ENCODE data around the gene CNKSR1. TPM values are rescaled to one million over a fixed set of nuclear protein-coding genes. Genes with fewer than 3 reads are reported as not detected.

The CNKSR1 gene
- total and polyA plus RNA-seq, 2 donors (not counting 1 experiment from before 2014, with no cell fraction given): not detected

DNA sequence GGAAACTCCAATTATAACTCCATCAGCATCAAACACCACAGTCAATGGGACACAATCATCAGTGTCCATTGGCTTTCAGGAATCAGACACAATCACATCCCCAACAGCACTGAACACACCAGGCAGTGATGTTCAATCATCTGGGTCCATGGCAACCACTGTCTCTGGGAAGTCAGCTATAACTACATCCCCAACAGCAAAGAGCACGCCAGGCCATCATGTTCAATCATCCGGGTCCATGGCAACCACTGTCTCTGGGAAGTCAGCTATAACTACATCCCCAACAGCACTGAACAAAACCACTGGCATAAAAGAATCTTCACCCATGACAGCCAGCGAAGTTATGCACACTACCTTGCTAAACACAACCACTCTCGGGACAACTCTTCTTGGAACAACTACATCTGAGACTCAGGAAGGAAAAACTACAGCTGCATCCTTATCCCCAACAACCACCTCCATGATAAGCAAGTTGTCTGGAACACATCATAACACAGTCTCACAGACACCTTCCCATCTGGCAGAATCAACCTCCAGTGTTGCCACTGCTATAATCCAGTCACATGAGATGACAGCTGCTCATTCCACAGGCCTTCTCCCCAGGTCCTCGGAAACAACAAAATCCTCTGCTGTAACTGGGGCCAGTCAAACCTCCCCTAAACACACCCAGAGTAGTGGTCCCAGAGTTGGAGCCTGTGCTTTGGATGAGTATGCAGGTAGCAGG is 33.0 kb downstream of the CNKSR1 start:
- Histone ChIP-seq H3K36me3 (ENCODE audit: control insufficient read depth, insufficient read depth, low read length) (no peaks in the 10 kb centered on the region), H2AFZ (ENCODE audit: low read length) (no peak overlapping the region), H3K4me3 (replicated peaks in 1 of 4; ENCODE audit: control extremely low read depth in 1 of 4, insufficient read depth in 1 of 4, low read depth in 3 of 4, low read length in 4 of 4) (no peak overlapping the region), H3K4me1 (ENCODE audit: control insufficient read depth, extremely low read depth, insufficient read depth, low read length) (no peaks in the 10 kb centered on the region), H3K27me3 (ENCODE audit: control insufficient read depth, insufficient read depth, low read length) (peaks cover 8% of the 10 kb centered on the region), H3K4me2 (ENCODE audit: extremely low read depth, insufficient read depth, low read length) (no peak overlapping the region), H3K9ac (ENCODE audit: insufficient read depth, low read length) (no peak overlapping the region), H3K79me2 (ENCODE audit: control insufficient read depth, insufficient read depth, low read length) (no peaks in the 10 kb centered on the region), H3K27ac (ENCODE audit: insufficient read depth, low read length) (no peak overlapping the region), H4K20me1 (ENCODE audit: control insufficient read depth, extremely low read depth, insufficient read depth, low read length) (no peaks in the 10 kb centered on the region), H3K9me3 (ENCODE audit: control insufficient read depth, insufficient read depth, low read depth, low read length) (no peaks in the 10 kb centered on the region)
- DNase-seq (ENCODE audit: low read depth in 2 of 2): no peak
- TF ChIP-seq, protein P1, sequence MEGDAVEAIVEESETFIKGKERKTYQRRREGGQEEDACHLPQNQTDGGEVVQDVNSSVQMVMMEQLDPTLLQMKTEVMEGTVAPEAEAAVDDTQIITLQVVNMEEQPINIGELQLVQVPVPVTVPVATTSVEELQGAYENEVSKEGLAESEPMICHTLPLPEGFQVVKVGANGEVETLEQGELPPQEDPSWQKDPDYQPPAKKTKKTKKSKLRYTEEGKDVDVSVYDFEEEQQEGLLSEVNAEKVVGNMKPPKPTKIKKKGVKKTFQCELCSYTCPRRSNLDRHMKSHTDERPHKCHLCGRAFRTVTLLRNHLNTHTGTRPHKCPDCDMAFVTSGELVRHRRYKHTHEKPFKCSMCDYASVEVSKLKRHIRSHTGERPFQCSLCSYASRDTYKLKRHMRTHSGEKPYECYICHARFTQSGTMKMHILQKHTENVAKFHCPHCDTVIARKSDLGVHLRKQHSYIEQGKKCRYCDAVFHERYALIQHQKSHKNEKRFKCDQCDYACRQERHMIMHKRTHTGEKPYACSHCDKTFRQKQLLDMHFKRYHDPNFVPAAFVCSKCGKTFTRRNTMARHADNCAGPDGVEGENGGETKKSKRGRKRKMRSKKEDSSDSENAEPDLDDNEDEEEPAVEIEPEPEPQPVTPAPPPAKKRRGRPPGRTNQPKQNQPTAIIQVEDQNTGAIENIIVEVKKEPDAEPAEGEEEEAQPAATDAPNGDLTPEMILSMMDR (conservative IDR thresholded peaks at IDR 0.05 in 1 of 2, IDR thresholded peaks at IDR 0.05 in 1 of 2; ENCODE audit: low read depth in 1 of 2, low read length in 2 of 2): no peak
- no peak for TF ChIP-seq EZH2 (IDR thresholded peaks at IDR 0.05; ENCODE audit: low read length, missing control alignments)

DNA sequence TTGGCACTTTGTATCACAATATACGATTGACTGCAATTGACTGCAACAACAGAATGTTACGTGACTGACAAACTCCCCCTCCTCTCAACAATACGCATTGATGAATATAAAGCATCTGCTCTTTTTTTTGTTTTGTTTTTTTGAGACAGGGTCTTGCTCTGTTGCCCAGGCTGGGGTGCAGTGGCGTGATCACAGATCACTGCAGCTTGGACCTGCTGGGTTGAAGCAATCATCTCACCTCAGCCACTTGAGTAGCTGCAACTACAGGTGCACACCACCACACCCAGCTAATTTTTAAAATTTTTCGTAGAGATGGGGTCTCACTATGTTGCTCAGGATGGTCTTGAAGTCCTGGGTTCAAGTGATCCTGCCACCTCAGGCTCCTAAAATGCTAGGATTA is 35.4 kb downstream of the CNKSR1 start:
- Histone ChIP-seq H3K79me2 (ENCODE audit: control insufficient read depth, insufficient read depth, low read length) (no peaks in the 10 kb centered on the region), H3K27ac (ENCODE audit: insufficient read depth, low read length) (no peak overlapping the region), H3K4me2 (ENCODE audit: extremely low read depth, insufficient read depth, low read length) (no peak overlapping the region), H2AFZ (ENCODE audit: low read length) (no peak overlapping the region), H3K27me3 (ENCODE audit: control insufficient read depth, insufficient read depth, low read length) (peaks cover 15% of the 10 kb centered on the region), H3K9me3 (ENCODE audit: control insufficient read depth, insufficient read depth, low read depth, low read length) (no peaks in the 10 kb centered on the region), H3K4me3 (replicated peaks in 1 of 4; ENCODE audit: control extremely low read depth in 1 of 4, insufficient read depth in 1 of 4, low read depth in 3 of 4, low read length in 4 of 4) (no peak overlapping the region), H4K20me1 (ENCODE audit: control insufficient read depth, extremely low read depth, insufficient read depth, low read length) (no peaks in the 10 kb centered on the region), H3K36me3 (ENCODE audit: control insufficient read depth, insufficient read depth, low read length) (no peaks in the 10 kb centered on the region), H3K4me1 (ENCODE audit: control insufficient read depth, extremely low read depth, insufficient read depth, low read length) (no peaks in the 10 kb centered on the region), H3K9ac (ENCODE audit: insufficient read depth, low read length) (no peak overlapping the region)
- TF ChIP-seq EZH2 (IDR thresholded peaks at IDR 0.05; ENCODE audit: low read length, missing control alignments): no peak
- TF ChIP-seq, protein P1 (conservative IDR thresholded peaks at IDR 0.05 in 1 of 2, IDR thresholded peaks at IDR 0.05 in 1 of 2; ENCODE audit: low read depth in 1 of 2, low read length in 2 of 2): no peak
- no peak for DNase-seq (ENCODE audit: low read depth in 2 of 2)

DNA sequence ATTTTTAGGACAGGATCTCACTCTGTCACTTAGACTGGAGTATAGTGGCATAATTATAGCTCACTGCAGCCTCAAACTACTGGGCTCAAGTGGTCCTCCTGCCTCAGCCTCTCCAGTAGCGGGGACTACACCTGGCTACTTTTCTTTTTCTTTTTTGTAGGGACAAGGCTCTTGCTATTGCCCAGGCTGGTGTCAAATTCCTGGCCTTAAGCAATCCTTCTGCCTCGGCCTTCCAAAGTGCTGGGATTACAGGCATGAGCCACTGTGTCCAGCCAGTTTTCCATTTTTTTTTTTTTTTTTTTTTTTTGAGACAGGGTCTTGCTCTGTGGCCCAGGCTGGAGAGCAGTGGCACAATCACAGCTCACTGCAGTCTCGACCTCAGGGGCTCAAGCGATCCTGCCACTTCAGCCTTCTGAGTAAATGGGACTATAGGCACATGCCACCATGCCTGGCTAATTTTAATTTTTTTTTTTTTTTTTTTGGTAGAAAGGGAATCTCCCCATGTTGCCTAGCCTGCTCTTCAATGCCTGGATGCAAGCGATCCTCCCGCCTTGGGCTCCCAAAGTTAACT is 36.1 kb downstream of the CNKSR1 start:
- Histone ChIP-seq H3K79me2 (ENCODE audit: control insufficient read depth, insufficient read depth, low read length) (no peaks in the 10 kb centered on the region), H3K27ac (ENCODE audit: insufficient read depth, low read length) (no peak overlapping the region)
- TF ChIP-seq, protein P1 (conservative IDR thresholded peaks at IDR 0.05 in 1 of 2, IDR thresholded peaks at IDR 0.05 in 1 of 2; ENCODE audit: low read depth in 1 of 2, low read length in 2 of 2): no peak
- no peak for TF ChIP-seq EZH2 (IDR thresholded peaks at IDR 0.05; ENCODE audit: low read length, missing control alignments)

More for the DNA sequence above, 36.1 kb downstream of the CNKSR1 start:
- H3K4me2 ChIP-seq (ENCODE audit: extremely low read depth, insufficient read depth, low read length): no peak overlapping the region
- H3K9ac ChIP-seq (ENCODE audit: insufficient read depth, low read length): no peak overlapping the region
- no peak overlapping the region for H3K4me3 ChIP-seq (replicated peaks in 1 of 4; ENCODE audit: control extremely low read depth in 1 of 4, insufficient read depth in 1 of 4, low read depth in 3 of 4, low read length in 4 of 4)
- no peak overlapping the region for H2AFZ ChIP-seq (ENCODE audit: low read length)
- DNase-seq (ENCODE audit: low read depth in 2 of 2): no peak
- H4K20me1 ChIP-seq (ENCODE audit: control insufficient read depth, extremely low read depth, insufficient read depth, low read length): no peaks in the 10 kb centered on the region
- H3K27me3 ChIP-seq (ENCODE audit: control insufficient read depth, insufficient read depth, low read length): peaks cover 15% of the 10 kb centered on the region
- no peaks in the 10 kb centered on the region for H3K36me3 ChIP-seq (ENCODE audit: control insufficient read depth, insufficient read depth, low read length)
- no peaks in the 10 kb centered on the region for H3K9me3 ChIP-seq (ENCODE audit: control insufficient read depth, insufficient read depth, low read depth, low read length)
- no peaks in the 10 kb centered on the region for H3K4me1 ChIP-seq (ENCODE audit: control insufficient read depth, extremely low read depth, insufficient read depth, low read length)

Measured in fibroblast of lung (primary cell).